IPS-20b (cell line): Measurements from ENCODE around the gene GID8.

Source experiments
- H3K27ac ChIP-seq: one replicate; pipeline ENCODE4 v1.5.1; 2013; ENCODE audit warnings: low read length
- H3K27me3 ChIP-seq: 2 replicates; pipeline ENCODE4 v1.6.1; 2013; ENCODE audit warnings: mild to moderate bottlenecking, low read length, inconsistent platforms; ENCODE audit not compliant: insufficient read depth
- H3K36me3 ChIP-seq: 2 replicates; pipeline ENCODE4 v1.6.1; 2013; ENCODE audit warnings: low read depth, mild to moderate bottlenecking, inconsistent platforms, low read length, moderate library complexity; ENCODE audit not compliant: insufficient read depth
- H3K4me1 ChIP-seq: 2 replicates; pipeline ENCODE4 v1.6.1; 2013; ENCODE audit warnings: mild to moderate bottlenecking, control low read depth, inconsistent platforms, low read length, moderate library complexity; ENCODE audit not compliant: insufficient read depth
- H3K4me3 ChIP-seq: 2 replicates; pipeline ENCODE4 v1.5.1; 2013; ENCODE audit warnings: mild to moderate bottlenecking, low read length, inconsistent platforms
- H3K9ac ChIP-seq: 2 replicates; pipeline ENCODE4 v1.6.1; 2013; ENCODE audit warnings: low read depth, mild to moderate bottlenecking, inconsistent platforms, low read length, moderate library complexity
- H3K9me3 ChIP-seq: 2 replicates; pipeline ENCODE4 v1.6.1; 2013; ENCODE audit warnings: mild to moderate bottlenecking, low read depth, low read length, inconsistent platforms; ENCODE audit not compliant: insufficient read depth

Gene GID8

DNA sequence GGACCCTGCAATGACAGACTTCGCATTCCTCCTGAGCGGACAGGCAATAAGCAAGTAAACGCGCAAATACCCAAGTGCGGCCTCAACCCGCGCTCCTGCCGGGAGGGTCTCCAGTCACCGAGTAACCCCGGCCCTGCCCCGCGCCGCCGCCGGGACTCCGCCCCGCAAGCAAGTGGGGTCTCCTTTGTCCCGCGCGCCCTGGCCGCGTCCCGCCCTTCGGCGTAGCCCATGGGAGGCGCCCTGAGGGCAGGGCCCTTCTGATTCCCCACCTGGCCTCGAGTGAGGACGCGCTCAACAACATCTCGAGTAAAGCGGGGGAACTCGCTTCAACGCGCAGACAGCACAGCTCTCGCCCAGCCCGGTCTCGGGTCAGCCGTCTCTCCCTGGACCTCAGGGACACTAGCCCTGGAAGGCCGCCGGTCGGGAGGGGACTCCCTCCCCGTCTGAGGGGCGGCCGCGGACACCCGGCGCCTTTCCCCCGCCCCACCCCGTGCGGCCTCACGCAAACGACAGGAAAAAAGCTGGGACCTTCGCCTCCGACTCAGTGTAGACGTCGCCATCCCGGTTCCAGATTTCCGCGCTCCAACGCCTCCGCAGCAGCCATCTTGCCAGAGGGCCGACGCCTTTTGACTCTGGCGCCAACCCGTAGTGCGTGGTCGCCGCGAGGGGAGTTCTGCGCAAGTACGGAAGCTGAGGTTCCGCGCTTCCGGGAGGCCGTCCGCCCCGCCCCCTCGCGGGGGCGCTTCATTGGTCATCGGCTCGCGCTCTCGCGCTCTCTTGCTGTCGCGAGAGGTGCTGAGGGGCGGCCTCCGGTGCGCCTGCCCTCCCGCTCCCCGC is 461 bp upstream of the GID8 start:
- peaks cover 57% of the 10 kb centered on the region for H3K36me3 ChIP-seq
- H3K9me3 ChIP-seq, result no peaks in the 10 kb centered on the region
- H3K9ac ChIP-seq, result peak overlapping the region; percentile 99
- H3K4me1 ChIP-seq, result peaks cover 31% of the 10 kb centered on the region
- H3K27ac ChIP-seq, result peak overlapping the region; percentile 100
- peak overlapping the region; percentile 100 for H3K4me3 ChIP-seq
- H3K27me3 ChIP-seq, result no peaks in the 10 kb centered on the region

- Histone ChIP-seq H3K4me1 (peaks cover 10% of the 10 kb centered on the region), H3K36me3 (peaks cover 57% of the 10 kb centered on the region), H3K27ac (no peak overlapping the region), H3K9ac (0 out of 2 replicates have a peak overlapping the region, but pooled peaks have one; percentile 6), H3K9me3 (no peaks in the 10 kb centered on the region), H3K27me3 (no peaks in the 10 kb centered on the region), H3K4me3 (no peak overlapping the region)
These were observed 2.9 kb downstream of the GID8 start for GRCh38 chr20:62940875-62941274.

GRCh38 chr20:62941792-62942191 is 3.8 kb downstream of the GID8 start:
- Histone ChIP-seq H3K36me3 (peaks cover 63% of the 10 kb centered on the region), H3K4me1 (peaks cover 8% of the 10 kb centered on the region), H3K4me3 (no peak overlapping the region), H3K9ac (no peak overlapping the region), H3K27ac (no peak overlapping the region), H3K9me3 (no peaks in the 10 kb centered on the region), H3K27me3 (no peaks in the 10 kb centered on the region)

GRCh38 chr20:62942456-62942855 is 4.5 kb downstream of the GID8 start:
- no peak overlapping the region for H3K9ac ChIP-seq
- no peaks in the 10 kb centered on the region for H3K27me3 ChIP-seq
- no peak overlapping the region for H3K4me3 ChIP-seq
- H3K4me1 ChIP-seq, result peaks cover 8% of the 10 kb centered on the region
- peaks cover 70% of the 10 kb centered on the region for H3K36me3 ChIP-seq
- H3K9me3 ChIP-seq, result no peaks in the 10 kb centered on the region
- H3K27ac ChIP-seq, result no peak overlapping the region

- Histone ChIP-seq H3K36me3 (peaks cover 79% of the 10 kb centered on the region), H3K4me1 (peaks cover 8% of the 10 kb centered on the region), H3K27ac (no peak overlapping the region), H3K9ac (no peak overlapping the region), H3K9me3 (no peaks in the 10 kb centered on the region), H3K4me3 (no peak overlapping the region), H3K27me3 (no peaks in the 10 kb centered on the region)
These were observed 5.4 kb downstream of the GID8 start for GRCh38 chr20:62943396-62943795.

GRCh38 chr20:62944184-62944583 is 6.2 kb downstream of the GID8 start:
- H3K36me3 ChIP-seq, result peaks cover 87% of the 10 kb centered on the region
- no peak overlapping the region for H3K4me3 ChIP-seq
- no peaks in the 10 kb centered on the region for H3K9me3 ChIP-seq
- H3K4me1 ChIP-seq, result peaks cover 8% of the 10 kb centered on the region
- H3K27ac ChIP-seq, result no peak overlapping the region
- no peak overlapping the region for H3K9ac ChIP-seq
- no peaks in the 10 kb centered on the region for H3K27me3 ChIP-seq

- no peaks in the 10 kb centered on the region for H3K27me3 ChIP-seq
- H3K4me1 ChIP-seq, result peaks cover 2% of the 10 kb centered on the region; the same call in 1 of the 2 replicates
- H3K27ac ChIP-seq, result no peak overlapping the region
- no peaks in the 10 kb centered on the region for H3K9me3 ChIP-seq
- H3K9ac ChIP-seq, result no peak overlapping the region
- no peak overlapping the region for H3K4me3 ChIP-seq
- peaks cover 93% of the 10 kb centered on the region for H3K36me3 ChIP-seq
These were observed 6.8 kb downstream of the GID8 start for GRCh38 chr20:62944746-62945145.

- no peak overlapping the region for H3K4me3 ChIP-seq
- no peaks in the 10 kb centered on the region for H3K9me3 ChIP-seq
These were observed 7.9 kb downstream of the GID8 start for GRCh38 chr20:62945771-62946339.

GRCh38 chr20:62946918-62947317 is 9.0 kb downstream of the GID8 start:
- no peak overlapping the region for H3K4me3 ChIP-seq
- H3K4me1 ChIP-seq, result no peaks in the 10 kb centered on the region
- H3K9ac ChIP-seq, result no peak overlapping the region
- H3K27ac ChIP-seq, result no peak overlapping the region
- H3K36me3 ChIP-seq, result peaks cover 85% of the 10 kb centered on the region
- H3K9me3 ChIP-seq, result no peaks in the 10 kb centered on the region
- H3K27me3 ChIP-seq, result no peaks in the 10 kb centered on the region

More at GRCh38 chr20:62945771-62946339, 7.9 kb downstream of the GID8 start:
- Histone ChIP-seq H3K36me3 (peaks cover 96% of the 10 kb centered on the region), H3K4me1 (no peaks in the 10 kb centered on the region), H3K27me3 (no peaks in the 10 kb centered on the region), H3K27ac (no peak overlapping the region), H3K9ac (no peak overlapping the region)

DNA sequence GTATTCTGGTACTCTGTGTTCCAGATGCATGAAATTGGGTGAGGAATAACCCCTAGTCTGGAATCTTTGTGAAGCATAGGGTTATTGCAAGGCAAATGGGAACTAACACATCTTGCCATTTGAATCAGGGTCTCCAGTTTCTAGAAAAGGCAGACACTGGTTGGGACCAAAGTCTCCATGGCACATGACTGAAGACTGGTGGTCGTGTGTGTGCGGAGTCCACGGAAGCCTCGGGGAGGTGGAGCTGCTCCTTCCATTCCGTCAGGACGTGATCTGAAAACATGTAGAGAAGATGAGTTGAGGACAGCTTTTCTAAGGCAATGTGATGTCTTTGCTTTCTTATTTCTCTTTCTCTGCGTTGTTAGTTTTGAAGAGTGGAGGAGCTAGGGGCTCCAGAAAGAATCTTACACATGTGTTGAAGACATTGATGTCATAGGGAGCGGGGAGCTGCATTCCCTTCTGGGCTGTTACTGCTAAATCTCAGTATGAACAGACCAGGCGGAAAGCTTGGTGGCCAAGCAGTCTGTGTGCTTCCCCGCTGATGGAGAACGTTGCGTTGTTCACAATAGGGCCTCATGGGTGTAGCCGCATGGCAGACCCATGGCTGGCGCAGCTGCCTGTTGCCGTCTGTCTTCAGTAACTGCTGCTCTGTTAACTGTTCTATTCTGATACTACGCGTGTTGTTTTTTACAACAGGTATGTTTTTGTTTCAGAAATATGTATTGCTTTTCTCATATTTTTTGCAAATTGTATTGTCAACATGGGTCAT is 9.8 kb downstream of the GID8 start:
- no peaks in the 10 kb centered on the region for H3K27me3 ChIP-seq
- no peak overlapping the region for H3K4me3 ChIP-seq
- no peaks in the 10 kb centered on the region for H3K9me3 ChIP-seq
- H3K4me1 ChIP-seq, result no peaks in the 10 kb centered on the region
- H3K27ac ChIP-seq, result no peak overlapping the region
- peaks cover 77% of the 10 kb centered on the region for H3K36me3 ChIP-seq
- no peak overlapping the region for H3K9ac ChIP-seq

DNA sequence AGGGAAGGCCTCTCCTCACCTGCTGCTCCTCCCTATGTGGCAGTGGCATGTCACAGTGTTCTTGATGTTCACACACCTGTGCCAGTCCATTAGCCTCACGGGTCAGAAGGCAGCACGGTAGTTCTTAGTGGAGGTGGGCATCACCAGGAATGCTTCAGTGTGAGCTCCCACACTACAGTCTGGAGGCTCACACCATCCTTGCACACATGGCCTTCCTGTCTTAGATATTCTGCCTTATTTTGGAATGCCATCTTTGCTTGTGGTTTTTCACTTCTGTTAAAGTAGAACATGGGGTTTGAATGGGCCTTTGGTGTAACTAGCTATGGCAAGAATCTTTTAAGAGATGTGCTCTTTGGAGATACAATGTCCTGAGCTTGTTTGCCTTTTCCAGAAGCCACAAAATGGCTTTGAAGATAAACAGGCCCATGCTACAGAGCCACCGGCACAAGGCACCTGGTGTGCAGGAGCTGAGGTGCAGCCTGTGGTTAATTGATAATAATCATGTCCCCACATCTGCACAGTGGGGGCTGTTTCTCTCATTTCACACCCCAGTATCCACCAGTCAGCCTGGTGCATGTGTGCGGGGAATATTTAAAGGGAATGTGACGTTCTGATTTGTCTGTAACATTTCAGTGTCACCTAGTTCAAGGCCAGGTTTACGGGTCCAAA is 11.3 kb downstream of the GID8 start:
- no peaks in the 10 kb centered on the region for H3K27me3 ChIP-seq
- peaks cover 6% of the 10 kb centered on the region; the same call in 1 of the 2 replicates for H3K4me1 ChIP-seq
- H3K9me3 ChIP-seq, result no peaks in the 10 kb centered on the region
- H3K36me3 ChIP-seq, result peaks cover 62% of the 10 kb centered on the region
- no peak overlapping the region for H3K27ac ChIP-seq
- H3K4me3 ChIP-seq, result no peak overlapping the region
- no peak overlapping the region for H3K9ac ChIP-seq
